T1000 (cell line): ENCODE measurements around the gene LRRK2.
A peak's percentile ranks its signal among the peaks of the same experiment; 100 is the strongest.
"Not testable (repeated sequence)": the region's sequence is repeated elsewhere in the genome, so short reads cannot be mapped to it uniquely, and the experiment has no call there.

Experiments used
- DNase-seq: peaks from one replicate; lab custom pipeline; 2025; ENCODE audit warnings: mixed read lengths; lab: John Stamatoyannopoulos, UW

The LRRK2 gene

DNA sequence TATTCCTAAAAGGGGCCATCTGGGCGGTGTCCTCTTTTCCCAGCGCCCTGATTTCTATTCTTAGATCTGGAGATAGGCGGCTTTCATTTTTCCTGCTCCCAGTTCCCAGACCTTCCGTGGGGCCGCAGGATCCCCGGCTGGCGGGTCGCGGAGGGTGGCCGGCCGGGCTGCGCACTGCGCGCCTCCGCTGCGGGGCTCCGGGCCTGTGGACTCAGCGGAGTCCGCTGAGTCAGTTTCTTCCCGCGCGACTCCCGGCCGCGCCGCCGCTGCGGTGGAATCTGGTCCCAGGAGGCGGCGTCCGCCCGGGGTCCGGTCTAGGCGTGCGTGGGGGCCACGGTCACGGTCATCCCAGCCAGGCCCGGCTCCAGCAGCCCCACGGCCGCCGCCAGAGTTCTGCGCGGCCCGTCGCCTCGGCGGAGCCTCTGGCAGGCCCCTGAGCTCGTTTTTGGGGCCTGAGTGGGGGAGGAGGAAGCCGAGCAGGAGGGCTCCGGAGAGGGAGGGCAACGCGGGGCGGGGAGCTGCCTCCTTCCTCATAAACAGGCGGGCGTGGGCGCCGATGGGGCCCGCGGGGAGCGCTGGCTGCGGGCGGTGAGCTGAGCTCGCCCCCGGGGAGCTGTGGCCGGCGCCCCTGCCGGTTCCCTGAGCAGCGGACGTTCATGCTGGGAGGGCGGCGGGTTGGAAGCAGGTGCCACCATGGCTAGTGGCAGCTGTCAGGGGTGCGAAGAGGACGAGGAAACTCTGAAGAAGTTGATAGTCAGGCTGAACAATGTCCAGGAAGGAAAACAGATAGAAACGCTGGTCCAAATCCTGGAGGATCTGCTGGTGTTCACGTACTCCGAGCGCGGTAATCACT, at the start of gene LRRK2:
LRRK2 (plus strand) TSS at position 559 of the 853 bp plus-strand sequence; CDS start at position 694, 135 bp downstream.
- DNase-seq = peak; percentile 46

DNA sequence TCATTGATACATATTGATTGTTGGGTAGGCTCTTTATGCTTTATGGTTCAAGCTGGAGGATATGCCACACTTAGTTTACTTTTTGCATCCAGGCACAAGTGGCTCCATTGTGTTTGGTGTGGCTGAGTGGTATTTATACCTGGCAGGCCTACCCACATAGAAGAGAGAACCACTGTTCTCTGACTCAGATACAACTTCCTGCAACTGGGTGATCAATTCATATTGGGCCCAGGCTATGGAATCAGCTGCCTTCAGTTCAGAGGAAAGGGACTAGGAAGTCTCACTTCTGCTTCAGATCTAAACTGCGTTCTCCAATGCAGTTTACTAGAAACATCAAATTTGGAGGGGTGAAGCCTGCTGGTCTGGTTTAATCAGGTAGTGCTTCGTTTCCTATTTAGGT, 49.8 kb upstream of the LRRK2 start:
- no peak for DNase-seq

DNA sequence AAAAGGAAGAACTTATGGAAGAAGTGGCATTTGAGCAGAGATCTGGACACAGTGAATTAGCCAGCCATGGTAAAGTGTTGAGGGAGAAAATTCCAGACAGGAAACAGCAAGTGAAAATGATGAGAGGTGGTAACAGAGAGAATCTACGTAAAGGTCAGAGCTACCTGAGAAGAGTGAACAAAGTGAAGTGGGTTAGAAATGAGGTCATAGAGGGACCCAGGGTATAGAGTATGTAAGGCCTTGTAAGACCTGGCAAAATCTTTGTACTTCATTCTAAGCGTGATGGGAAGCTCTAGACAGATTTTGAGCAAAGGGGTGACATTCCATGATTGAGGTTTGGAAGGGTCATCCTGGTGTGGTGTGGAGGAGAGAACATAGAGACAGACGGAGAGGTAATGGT, 49.3 kb upstream of the LRRK2 start:
- DNase-seq = no peak

DNA sequence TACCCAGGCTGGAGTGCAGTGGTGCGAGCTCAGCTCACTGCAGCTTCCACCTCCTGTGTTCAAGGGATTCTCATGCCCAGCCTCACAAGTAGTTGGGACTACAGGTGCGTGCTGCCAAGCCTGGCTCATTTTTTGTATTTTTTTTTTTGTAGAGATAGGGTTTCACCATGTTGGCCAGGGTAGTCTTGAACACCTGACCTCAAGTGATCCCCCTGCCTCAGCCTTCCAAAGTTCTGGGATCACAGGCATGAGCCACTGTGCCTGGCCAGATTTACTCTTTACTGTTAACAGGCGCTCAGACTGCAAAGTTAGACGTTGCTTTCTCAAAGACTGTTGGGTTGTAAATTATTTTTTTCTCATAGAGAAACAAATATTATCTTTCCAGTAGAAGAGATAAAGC, 46.1 kb upstream of the LRRK2 start:
- DNase-seq = no peak

DNA sequence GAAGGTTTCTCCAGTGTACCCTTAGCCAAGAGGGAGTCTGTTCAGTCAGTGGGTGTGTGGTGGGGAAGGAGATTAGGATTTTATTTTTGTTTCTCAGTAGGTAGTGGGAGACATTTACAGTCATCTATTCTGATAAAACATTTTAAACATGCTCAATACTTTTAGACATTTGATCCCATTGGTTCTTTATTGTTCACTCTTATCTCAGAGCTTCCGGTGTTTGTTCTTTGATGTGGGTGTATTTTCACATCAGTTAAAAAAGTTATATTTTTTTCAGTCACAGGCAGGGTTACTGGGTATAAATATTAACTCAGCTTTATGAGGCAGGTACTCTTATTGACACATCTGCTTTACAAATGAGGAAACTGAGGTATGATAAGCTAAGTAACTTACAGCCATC, 43.3 kb upstream of the LRRK2 start:
- no peak for DNase-seq

DNA sequence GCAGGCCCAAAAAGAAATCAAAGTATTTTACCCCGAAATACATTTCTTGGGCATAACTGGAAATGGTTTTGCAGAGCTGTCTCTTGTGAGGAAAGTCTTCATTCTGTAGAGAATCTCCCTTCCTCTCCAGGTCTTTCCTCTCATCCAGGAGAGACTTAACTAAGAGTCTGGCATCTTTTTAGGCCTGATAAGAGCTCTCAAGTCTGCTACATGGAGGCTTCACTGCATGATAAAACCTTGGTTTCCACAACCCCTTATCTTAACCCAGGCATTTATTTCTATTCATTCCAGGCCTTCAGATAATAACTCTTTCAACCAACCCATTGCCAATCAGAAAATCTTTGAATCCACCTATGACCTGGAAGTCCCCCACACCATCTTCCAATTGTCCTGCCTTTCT, 41.1 kb upstream of the LRRK2 start:
- no peak for DNase-seq

DNA sequence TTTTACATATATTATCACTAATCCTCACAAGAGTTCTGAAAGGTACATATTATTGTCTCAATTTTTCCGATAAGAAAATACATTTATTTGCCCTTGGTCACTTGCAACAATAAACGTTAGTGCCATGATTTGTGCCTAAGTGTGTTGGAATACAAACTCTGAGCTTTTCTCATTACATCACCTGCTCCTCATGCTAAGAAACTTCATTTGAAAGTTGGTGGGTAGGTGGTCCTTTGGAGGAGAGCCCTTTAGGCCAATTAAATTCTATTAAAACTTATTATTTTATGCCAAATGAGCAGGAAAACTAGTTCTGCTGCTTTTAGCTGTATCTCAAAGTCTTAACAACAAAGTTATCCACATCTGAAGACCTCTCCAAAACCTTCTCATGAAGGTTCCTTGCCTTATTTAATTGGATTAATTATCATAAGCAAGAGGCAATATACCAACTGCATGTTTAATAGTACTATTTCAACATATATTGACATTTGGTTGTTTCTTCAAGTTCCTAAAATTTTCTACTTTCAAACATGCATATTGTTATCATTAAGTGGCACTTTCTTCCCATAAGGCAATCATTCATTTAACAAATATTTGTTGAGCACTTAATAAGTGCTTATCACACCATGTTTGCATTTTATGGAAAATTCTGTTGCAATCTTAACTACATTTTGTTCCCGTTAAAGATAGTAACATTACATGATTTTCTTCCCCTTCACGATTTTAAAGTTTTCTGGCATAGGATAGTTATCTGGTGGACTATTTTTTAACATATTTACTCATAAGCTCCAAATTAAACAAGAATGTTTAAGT, 40.1 kb upstream of the LRRK2 start:
- no peak for DNase-seq

DNA sequence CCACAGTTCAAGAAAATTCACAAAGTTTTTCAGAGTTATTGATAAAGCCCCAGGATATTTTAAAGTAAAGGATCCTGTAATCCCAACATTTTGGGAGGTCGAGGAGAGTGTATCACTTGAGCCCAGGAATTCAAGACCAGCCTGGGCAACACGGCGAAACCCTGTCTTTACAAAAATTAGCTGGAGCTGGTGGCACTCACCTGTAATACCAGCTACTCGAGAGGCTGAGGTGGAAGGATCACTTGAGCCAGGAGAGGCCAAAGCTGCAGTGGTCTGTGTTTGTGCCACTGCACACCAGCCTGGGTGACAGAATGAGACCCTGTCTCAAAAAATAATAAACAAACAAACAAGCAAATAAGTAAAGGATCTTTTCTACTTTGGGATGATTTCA, 39.5 kb upstream of the LRRK2 start:
- no peak for DNase-seq

DNA sequence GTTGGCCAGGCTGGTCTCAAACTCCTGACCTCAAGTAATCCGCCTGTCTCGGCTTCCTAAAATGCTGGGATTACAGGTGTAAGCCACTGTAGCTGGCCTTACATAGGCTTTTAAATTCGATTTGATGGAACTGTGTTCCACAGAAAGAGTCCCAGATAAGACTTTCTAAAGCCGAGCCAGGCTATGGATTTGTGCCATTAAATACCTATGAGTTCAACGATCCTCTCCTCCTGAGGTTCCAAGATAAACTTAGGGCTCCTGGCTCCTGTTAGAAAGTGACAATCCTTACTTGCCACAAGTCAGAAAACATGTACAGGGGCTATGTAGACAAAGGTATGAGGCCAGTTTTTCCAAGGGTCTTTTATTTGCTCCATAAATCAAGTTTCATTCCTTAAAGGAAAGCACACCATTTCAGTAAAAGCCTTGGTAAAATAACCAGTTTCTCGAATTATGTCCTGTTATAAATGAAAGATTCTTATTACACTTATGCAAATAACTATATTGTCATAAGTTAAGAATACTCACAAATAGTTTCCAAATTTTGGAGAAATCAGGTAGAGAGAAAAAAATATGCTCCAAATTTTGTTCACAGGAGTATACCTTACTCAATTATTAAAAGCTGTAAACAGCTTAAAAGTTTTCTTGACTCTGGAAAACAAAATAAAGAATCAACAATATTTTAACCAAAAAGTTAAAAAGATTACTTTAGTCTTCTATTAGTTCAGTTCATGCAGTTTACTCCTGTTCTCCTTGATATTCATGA, 36.1 kb upstream of the LRRK2 start:
- no peak for DNase-seq

DNA sequence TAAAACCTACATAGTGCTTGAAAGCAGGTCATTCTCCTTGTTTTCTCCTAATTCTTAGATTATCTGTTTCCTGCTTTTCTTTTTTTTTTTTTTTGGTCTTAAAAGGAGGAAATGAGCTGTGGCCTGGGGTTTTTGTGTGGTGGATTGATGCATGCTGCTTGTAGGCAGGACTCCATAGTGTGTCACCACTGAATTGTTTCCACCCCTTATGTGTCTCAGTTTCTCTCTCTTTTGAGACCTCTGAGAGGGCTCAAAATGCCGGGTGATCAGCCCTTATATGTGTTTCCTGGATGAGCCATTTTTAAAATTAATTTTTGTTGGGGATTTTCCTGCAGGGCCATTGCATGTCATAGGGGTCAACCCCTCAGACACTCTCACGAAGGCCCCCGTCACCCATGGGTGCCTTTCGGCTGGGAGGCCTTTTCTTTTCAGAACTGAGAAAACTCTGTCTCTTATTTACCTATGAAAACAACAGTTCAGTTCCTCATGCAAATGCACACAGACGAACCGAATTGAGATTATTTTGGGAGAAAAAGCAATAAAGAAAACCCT, 32.0 kb upstream of the LRRK2 start:
- DNase-seq = no peak

DNA sequence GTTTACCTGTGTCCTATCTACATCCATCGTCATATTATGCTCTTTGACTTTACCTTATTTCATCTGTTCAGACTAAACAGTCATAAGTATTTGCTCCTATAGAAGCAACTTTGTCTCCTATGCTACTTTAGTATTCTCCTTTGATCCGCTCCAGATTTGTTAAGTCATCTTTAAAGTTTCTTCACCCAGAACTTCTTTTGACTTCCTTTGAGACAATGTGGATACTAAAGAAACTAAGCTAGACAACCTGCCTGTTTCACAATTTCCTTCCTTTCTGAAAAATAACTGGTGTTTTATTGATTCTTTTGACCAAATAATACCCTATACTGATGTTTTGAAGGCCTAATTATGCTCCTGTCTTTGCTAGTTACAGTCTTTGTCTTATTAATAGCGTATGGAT, 30.0 kb upstream of the LRRK2 start:
- DNase-seq = no peak

DNA sequence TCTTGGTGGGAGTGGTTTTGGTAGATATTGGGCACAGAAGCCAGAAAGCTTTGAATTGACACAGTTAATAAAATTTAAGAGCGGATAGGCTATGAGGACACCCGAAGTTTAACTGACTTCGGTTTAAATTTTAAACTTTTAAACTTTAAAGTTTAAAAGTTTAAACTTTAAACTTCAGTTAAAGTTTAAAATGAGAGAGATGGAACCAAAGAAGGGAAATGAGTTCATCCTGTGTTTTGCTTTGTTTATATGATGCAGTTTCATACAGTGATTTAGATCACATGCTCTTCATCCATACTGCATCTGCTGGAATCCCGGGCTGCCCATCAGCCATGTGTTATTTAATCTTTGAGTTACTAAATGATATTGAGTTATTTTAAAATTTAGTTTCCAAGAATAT, 27.2 kb upstream of the LRRK2 start:
- no peak for DNase-seq

DNA sequence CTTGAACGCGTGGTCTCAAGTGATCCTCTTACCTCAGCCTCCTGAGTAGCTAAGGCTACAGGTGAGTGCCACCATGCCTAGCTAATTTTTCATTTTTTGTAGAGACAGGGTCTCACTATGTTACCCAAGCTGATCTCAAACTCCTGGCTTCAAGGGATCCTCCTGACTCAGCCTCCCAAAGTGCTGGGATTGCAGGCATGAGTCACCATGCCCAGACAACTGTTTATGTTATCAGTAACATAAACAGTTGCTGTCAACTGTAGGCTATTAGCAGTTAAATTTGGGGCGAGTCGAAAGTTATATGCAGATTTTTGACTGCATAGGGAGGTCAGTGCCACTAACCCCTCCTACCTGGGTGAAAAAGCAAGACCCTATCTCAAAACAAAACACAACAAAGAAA, 26.2 kb upstream of the LRRK2 start:
- DNase-seq = no peak

DNA sequence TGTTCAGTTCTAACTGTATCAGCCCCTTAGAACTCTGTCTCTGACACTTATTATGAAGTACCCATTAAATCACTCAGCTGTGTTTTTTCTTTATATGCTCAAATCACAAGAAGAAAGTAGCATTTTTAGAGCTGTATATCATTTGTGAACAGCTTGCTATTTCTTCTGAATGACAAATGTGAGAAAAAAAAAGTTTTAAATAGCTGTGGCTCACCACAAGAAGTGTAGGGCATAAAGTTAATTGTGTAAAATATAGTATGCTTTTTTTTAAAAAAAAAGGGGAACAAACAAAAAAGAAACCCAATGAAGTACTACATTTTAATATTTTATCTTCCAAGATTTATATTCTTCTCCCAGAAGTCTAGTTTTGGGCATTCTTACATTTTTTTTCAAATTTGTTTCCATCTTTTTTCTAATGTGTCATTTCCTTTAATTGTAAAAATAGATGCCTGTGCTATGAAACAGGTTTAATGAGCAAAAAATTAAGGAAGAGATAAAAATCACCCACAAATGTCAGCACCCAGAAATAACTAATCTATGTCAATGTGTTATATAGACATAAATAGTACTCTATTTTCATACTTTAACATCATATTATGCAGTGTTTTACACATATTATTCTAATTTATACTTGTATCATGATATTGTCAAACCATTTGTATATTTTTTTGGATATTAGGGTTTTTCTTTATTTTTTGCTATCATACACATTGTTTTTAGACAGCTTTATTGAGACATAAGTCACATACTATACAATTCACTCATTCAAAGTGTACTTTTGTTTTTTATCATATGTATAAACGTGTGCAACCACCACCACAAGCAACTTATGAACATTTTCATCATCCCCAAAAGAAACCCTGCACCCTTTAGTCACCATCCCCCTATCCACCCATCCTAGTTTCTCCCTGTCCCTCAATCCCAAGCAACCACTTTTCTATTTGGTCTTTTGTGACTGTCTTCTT, 22.4 kb upstream of the LRRK2 start:
- no peak for DNase-seq

DNA sequence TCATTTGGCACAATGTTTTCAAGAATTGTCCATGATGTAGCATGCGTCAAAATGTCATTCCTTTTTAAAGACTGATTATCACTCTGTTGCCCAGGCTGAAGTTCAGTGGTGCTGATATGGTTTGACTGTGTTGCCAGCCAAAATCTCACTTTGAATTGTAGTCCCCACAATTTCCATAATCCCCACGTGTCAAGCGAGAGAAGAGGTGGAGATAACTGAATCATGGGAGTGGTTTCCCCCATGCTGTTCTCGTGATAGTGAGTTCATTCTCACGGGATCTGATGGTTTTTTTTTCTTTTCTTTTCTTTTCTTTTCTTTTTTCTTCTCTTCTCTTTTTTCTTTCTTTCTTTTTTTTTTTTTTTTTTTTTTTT, 21.8 kb upstream of the LRRK2 start:
- DNase-seq = no peak

DNA sequence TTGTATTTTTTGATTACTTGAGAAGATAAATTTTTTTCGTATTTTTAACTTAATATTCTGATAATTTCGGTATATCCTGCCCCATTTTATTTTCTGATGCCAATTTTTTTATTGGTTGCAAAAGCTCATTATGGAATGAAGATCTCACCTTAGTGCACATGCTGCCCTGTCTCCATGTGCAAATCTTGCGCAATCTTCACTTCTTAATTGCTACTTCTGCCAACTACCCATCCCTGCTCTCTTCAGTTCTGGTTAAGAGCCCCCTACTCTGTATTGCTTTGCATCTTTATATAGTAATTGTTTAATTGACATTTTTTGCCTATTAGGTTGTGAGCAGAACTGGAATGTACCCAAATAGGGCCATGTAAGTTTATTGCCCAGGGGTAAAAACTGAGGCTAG, 20.5 kb upstream of the LRRK2 start:
- no peak for DNase-seq

DNA sequence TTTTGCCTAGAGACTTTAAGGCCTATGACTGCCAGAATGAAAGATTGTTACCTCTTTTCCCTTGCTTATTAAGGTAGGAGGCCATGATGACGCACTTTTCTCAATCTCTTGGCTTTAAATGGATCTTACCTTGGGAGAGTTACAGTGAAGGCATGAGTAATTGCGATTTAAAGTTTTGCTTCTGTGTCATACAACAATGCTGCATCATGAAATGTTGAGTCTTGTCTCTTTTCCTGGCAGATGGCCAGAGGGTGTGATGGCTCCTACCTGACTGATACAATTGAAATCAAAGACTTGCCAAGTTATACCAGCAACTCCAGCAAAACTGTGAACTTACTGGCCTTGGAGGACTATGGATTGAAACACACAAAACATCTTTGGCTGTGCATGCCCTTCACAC, 17.2 kb upstream of the LRRK2 start:
- DNase-seq = no peak

DNA sequence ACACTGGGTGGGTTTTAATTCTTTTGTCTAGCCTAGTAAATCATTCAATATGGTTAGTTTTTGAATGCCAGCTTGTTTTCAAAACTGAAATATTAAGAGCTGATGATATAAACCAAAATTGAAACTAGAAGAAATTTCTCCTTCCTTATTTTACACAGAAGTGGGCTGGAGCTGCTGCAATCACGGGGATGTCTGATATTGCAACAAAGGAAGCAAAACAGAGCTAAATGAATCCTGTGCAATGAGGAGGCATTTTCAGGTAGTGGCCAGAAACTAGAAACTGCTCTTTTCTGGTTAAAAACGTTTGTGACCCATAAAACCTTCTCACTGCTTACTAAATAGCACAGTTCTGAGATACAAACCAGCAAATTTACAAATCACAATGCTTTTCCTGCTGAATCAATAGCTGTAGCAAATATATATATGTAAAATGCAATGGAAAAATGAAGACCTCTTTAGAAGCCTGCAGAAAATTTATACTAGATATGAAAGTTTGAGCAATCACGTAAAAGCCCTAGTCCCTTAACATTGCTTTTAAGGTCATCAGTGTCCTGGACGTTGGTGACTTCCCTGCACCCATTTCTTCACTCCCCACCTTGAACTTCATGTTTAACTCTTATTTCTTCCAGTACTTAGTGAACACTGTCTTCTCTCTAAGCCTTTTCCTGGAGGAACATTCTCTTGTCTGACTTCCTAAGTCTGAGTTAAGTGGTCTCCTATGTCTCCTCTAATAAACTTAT, 15.9 kb upstream of the LRRK2 start:
- no peak for DNase-seq

DNA sequence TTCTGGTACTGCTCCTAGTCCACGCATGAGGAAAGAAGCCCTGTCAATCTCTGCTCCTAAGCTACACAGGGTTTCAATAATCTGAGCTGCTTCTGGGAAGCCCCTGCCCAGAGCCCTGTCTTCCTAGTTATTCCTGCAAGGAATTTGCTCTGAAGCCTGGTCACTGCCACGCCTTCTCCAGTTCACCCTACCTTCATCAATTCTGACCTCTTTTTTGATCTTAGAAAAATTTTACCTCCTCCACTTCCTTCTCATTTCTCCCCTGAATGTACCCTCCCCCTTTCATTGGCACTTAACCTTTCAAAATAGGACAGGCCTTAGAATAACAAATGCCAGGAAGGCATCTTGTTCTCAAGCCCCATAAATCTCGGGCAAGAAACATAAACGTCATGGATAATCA, 14.9 kb upstream of the LRRK2 start:
- no peak for DNase-seq

DNA sequence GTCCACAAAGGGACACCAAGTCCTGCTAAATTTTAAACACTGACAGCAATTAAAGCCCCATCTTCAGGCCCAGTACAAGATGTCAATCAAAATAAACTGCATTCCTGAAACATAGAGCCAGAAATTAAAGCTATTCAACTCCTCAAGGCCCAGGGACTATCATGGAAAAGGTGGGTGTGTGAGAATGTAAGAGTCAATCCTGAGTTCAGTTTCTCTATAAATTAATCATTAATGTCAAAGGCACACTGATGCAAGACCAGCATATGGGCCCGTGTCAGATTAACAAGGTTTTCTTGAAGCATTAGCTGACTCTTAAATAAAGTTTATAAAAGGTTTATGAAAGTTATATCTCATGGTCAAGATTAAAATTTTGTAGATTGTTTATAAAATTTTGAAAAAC, 13.6 kb upstream of the LRRK2 start:
- DNase-seq = not testable (repeated sequence)
